BJ (cell line): ENCODE data around the gene TCN2. TPM values are rescaled to one million over a fixed set of nuclear protein-coding genes. Genes with fewer than 3 reads are reported as not detected.

ENCODE experiments used
- CTCF ChIA-PET: fragments of 350-600 bp; formaldehyde crosslinking; extraction: SDS; loops from one replicate; lab custom pipeline; 2021; ENCODE audit warnings: antibody characterized with exemption, inconsistent platforms; lab: Yijun Ruan, JAX
- POLR2A ChIA-PET: fragments of 300-600 bp; sonication (Branson Sonifier 250); formaldehyde crosslinking; extraction: SDS; loops from one replicate; lab custom pipeline; 2021; ENCODE audit warnings: antibody characterized with exemption; lab: Charles Lee
- DNase-seq: peaks from one replicate; pipeline ENCODE4 v3.0.0-alpha.2; 2011; ENCODE audit warnings: low read depth
- H3K27me3 ChIP-seq: 2 replicates; pipeline ENCODE4 v1.6.0; 2011; ENCODE audit warnings: low read length; ENCODE audit not compliant: control insufficient read depth, insufficient read depth
- H3K36me3 ChIP-seq: 2 replicates; pipeline ENCODE4 v1.5.1; 2011; ENCODE audit warnings: low read length; ENCODE audit not compliant: control insufficient read depth, insufficient read depth
- H3K4me3 ChIP-seq: 2 replicates; pipeline ENCODE4 v1.5.1; 2011; ENCODE audit warnings: low read depth, mild to moderate bottlenecking, control low read depth, low read length
- polyA plus RNA-seq: library from polyadenylated mRNA; depleted of rRNA; stranded (reverse); fragments of >200 nt; gene quantifications from 2 replicates; pipeline ENCODE4 v1.2.3, GENCODE V29; 2011
- TF ChIP-seq, protein P1 (sequence below): IDR thresholded peaks from 2 replicates; pipeline ENCODE4 v1.5.1; 2011; ENCODE audit warnings: low read depth, mild to moderate bottlenecking, control low read depth, inconsistent platforms, low read length, moderate library complexity; ENCODE audit not compliant: insufficient read depth

The TCN2 gene
- polyA plus RNA-seq, 1 experiment = 15.8 TPM

DNA sequence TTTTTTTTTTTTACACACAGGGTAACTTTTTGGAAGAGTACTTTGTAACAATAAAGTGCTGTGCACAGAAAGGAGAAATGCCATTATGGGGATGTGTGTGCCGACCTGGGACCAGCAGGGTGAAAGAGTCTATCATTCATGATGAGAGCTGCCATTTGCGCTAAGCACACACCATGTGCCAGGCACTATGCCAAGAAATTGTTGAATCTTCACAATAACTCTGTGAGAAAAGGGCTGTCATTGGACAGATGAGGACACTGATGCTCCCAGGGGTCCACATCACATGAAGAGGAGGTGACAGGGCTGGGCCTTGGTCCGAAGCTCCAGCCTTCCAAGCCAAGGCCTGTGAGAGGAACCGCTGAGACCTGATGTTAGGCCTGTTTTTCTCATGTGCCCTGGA, 55.1 kb downstream of the TCN2 start:
- no peak for DNase-seq
- no peaks in the 10 kb centered on the region for H3K27me3 ChIP-seq
- ChIA-PET POLR2A (no interaction called here), CTCF (interaction anchor here (0.7 kb wide), 1 partner anchor 93 kb away, joined by 3 read pairs; no protein-coding TSS in a partner anchor)
- TF ChIP-seq, protein P1, sequence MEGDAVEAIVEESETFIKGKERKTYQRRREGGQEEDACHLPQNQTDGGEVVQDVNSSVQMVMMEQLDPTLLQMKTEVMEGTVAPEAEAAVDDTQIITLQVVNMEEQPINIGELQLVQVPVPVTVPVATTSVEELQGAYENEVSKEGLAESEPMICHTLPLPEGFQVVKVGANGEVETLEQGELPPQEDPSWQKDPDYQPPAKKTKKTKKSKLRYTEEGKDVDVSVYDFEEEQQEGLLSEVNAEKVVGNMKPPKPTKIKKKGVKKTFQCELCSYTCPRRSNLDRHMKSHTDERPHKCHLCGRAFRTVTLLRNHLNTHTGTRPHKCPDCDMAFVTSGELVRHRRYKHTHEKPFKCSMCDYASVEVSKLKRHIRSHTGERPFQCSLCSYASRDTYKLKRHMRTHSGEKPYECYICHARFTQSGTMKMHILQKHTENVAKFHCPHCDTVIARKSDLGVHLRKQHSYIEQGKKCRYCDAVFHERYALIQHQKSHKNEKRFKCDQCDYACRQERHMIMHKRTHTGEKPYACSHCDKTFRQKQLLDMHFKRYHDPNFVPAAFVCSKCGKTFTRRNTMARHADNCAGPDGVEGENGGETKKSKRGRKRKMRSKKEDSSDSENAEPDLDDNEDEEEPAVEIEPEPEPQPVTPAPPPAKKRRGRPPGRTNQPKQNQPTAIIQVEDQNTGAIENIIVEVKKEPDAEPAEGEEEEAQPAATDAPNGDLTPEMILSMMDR = no peak
- no peak overlapping the region for H3K4me3 ChIP-seq
- H3K36me3 ChIP-seq = peaks cover 8% of the 10 kb centered on the region

DNA sequence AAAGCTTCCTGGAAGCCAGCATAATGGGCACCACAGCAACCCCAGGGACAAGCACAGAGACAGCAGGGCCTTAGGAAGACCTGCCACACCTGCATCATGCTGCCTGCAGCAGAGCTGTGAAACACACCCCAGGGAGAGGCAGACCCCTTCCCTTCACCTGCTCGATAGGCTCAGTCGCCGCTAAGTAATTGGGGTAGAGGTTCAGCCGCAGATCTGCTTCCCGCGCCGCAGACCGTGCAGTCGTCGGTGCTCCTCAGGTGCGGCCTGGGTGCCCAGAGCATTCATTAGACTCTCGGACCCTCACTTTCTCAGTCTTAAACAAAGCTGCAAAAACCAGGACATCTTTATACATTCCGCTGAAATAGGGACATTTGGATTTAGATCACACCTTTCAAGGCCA, 57.8 kb downstream of the TCN2 start:
- Histone ChIP-seq H3K4me3 (no peak overlapping the region), H3K27me3 (no peaks in the 10 kb centered on the region), H3K36me3 (peaks cover 8% of the 10 kb centered on the region)
- TF ChIP-seq, protein P1 = no peak
- no peak for DNase-seq
- POLR2A ChIA-PET = no interaction called here
- CTCF ChIA-PET = interaction anchor here (0.6 kb wide), 1 partner anchor 256 kb away, joined by 3 read pairs; no protein-coding TSS in a partner anchor

DNA sequence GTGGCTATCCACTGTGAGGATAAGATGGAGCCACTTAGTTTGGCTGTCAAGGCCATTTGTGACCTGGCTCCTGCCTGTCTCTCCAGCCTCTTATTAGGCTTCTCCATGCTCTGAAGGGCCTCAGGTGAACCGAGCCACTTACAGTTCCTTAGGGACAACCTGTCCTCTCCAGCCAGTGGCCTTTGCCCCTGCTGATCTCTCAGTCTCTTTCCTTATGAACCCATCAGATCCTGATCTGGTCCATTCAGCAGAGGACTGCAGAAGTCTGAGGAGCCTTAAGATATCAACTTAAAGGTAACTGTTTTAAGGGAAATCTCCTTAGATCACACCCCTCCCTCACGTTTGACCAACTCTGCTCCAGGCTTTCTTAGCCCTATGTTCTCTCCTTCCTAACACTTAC, 58.3 kb downstream of the TCN2 start:
- Histone ChIP-seq H3K36me3 (peaks cover 8% of the 10 kb centered on the region), H3K27me3 (no peaks in the 10 kb centered on the region), H3K4me3 (no peak overlapping the region)
- TF ChIP-seq, protein P1 = no peak
- CTCF ChIA-PET = no interaction called here
- DNase-seq = no peak
- POLR2A ChIA-PET = no interaction called here

DNA sequence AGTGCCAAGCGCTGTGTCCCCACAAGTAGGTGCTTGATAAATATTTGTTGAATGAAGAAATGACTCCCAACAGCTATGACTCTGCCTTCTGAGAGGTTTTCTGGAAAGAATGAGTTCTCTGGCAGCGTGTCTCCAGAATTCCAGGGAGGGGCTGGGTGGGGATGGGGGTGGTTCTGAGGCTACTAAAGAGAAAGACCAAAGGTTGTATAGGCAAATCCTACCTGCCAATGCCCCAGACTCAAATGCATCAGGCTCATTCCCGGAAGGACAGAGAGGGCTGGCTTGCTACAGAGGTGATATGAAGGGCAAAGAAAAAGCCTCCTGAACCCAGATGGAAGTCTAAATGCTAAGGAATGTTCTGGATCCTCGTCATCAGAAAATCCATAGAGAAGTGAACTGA, 58.8 kb downstream of the TCN2 start:
- ChIA-PET POLR2A (no interaction called here), CTCF (no interaction called here)
- H3K27me3 ChIP-seq = no peaks in the 10 kb centered on the region
- peaks cover 8% of the 10 kb centered on the region for H3K36me3 ChIP-seq
- TF ChIP-seq, protein P1 = no peak
- no peak for DNase-seq
- H3K4me3 ChIP-seq = no peak overlapping the region

DNA sequence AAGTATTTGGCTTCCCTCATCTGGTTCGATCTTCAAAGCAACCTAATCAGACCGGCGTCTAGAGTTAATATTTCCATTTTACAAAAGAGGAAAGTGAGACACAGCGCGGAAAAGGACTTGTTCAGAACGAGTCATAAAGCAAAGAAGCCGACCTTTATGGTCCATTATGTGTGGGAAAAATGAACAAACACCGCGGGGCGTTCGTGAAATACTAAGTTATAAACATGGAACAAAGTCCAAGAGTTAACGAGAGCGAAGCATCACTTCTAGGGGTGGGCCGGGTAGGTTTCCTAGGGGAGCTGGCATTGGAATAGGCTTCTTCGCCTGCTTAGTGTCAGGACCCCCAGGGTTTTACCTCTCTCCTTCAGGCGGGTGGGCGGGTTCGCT, 60.1 kb downstream of the TCN2 start:
- peaks cover 7% of the 10 kb centered on the region for H3K36me3 ChIP-seq
- H3K27me3 ChIP-seq = no peaks in the 10 kb centered on the region
- ChIA-PET CTCF (interaction anchor here (0.7 to 2.2 kb wide), 6 partner anchors 16 to 221 kb away, joined by 3 to 11 read pairs (median 4); no protein-coding TSS in a partner anchor), POLR2A (no interaction called here)
- DNase-seq = no peak
- TF ChIP-seq, protein P1 = no peak
- peak overlapping the region; percentile 75 for H3K4me3 ChIP-seq
